ENCODE results near the gene GCSAML.
A peak's percentile ranks its signal among the peaks of the same experiment; 100 is the strongest.

Gene GCSAML

GRCh38 chr1:247574664-247575063 is 25.7 kb downstream of the GCSAML start:
- no peak for DNase-seq

GRCh38 chr1:247576514-247576913 is 27.6 kb downstream of the GCSAML start:
- DNase-seq = peak; percentile 25 to 42

GRCh38 chr1:247578946-247579460 is 30.1 kb downstream of the GCSAML start:
- DNase-seq = no peak

- no peak for DNase-seq
Measured at GRCh38 chr1:247588060-247588459, 39.1 kb downstream of the GCSAML start, which contains the start of gene OR2G2. Gene OR2G2, plus strand, starts transcription at chr1:247588360. Its CDS starts 0 bp downstream, at chr1:247588360.

- DNase-seq = no peak
Measured at GRCh38 chr1:247605286-247605685, 56.4 kb downstream of the GCSAML start, which contains the start of gene OR2G3. Gene OR2G3, plus strand, starts transcription at chr1:247605586. Its CDS starts 0 bp downstream, at chr1:247605586.

- DNase-seq = no peak
Measured at GRCh38 chr1:247613405-247613804, 64.5 kb downstream of the GCSAML start.

- DNase-seq = no peak
Measured at GRCh38 chr1:247614625-247615024, 65.7 kb downstream of the GCSAML start.

All from NCI-H2081 (cell line).